WERI-Rb-1 (cell line): ENCODE data around the gene EXOC3L1.

ENCODE experiments used
- DNase-seq: peaks from one replicate; pipeline ENCODE4 v3.0.0-alpha.2; 2020
- H3K27ac ChIP-seq: fragments of 250-450 bp; sonication (Bioruptor Pico); 2 replicates; pipeline ENCODE4 v1.5.1; 2020; ENCODE audit warnings: mild to moderate bottlenecking, moderate library complexity
- H3K27me3 ChIP-seq: fragments of 250-450 bp; sonication (Bioruptor Pico); 2 replicates; pipeline ENCODE4 v1.5.1; 2021; ENCODE audit warnings: mild to moderate bottlenecking, low read depth, moderate library complexity; ENCODE audit not compliant: insufficient read depth, severe bottlenecking
- H3K36me3 ChIP-seq: fragments of 250-450 bp; sonication (Bioruptor Pico); 2 replicates; pipeline ENCODE4 v1.5.1; 2020; ENCODE audit warnings: mild to moderate bottlenecking, moderate library complexity
- H3K4me3 ChIP-seq: 2 replicates; pipeline ENCODE4 v1.5.1; 2011; ENCODE audit warnings: low read depth, mild to moderate bottlenecking, control low read depth, low read length
- H3K9me3 ChIP-seq: fragments of 250-450 bp; sonication (Bioruptor Pico); 2 replicates; pipeline ENCODE4 v1.5.1; 2021; ENCODE audit warnings: mild to moderate bottlenecking, moderate library complexity; ENCODE audit not compliant: severe bottlenecking
- CTCF ChIP-seq: IDR thresholded peaks from 2 replicates; pipeline ENCODE4 v1.5.1; 2011; ENCODE audit warnings: low read depth, mild to moderate bottlenecking, control low read depth, inconsistent platforms, low read length

The EXOC3L1 gene

GRCh38 chr16:67187175-67187890 is 2.6 kb downstream of the EXOC3L1 start:
- Histone ChIP-seq H3K9me3 (no peaks in the 10 kb centered on the region), H3K36me3 (peaks cover 7% of the 10 kb centered on the region), H3K4me3 (no peak overlapping the region), H3K27ac (no peak overlapping the region), H3K27me3 (no peaks in the 10 kb centered on the region)
- no peak for DNase-seq
- TF ChIP-seq CTCF: no peak

DNA sequence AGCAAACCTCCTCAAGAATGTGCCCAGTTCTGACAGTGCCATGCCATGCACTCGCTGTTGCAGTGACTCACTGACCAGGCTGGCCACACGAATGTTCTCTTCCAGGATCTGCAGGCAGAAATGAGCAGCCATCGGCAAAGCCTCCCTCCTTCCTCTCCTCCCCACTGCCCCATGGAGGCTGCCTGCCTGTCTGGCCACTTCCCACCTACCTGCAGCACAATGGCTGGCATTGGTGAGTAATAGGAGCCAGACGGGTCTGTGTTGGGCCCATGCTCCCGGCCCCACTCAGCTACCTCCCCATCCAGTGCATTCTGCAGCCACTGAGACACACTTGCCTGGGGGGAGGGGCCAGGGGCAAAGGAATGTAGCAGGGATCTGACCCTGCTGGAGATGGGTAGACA is 3.4 kb downstream of the EXOC3L1 start:
- H3K36me3 ChIP-seq: peaks cover 6% of the 10 kb centered on the region
- no peak overlapping the region for H3K4me3 ChIP-seq
- no peak for DNase-seq
- H3K27me3 ChIP-seq: no peaks in the 10 kb centered on the region
- H3K27ac ChIP-seq: no peak overlapping the region
- no peak for TF ChIP-seq CTCF
- no peaks in the 10 kb centered on the region for H3K9me3 ChIP-seq

DNA sequence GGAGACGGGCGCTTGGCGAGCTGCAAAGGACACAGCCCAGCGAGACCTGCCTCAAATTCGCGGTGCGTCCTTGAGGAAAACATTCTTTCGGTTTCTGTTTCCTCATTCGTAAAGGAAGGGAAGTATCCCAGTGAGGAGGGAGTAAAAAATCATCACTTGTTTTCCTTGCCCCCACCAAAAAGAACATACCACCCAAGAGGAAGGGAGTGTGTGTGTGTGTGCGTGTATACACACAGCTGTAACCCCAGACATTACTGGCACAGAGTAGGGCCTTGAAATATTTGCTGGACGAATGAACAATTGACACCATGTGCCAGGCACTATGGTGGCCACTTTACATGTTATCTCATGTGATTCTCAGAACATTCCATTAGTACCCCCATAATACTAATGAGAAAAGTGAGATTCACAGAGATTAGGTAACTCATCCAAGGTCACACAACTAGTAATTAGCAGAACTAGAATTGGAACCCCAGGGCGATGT is 4.2 kb downstream of the EXOC3L1 start:
- no peak overlapping the region for H3K27ac ChIP-seq
- H3K4me3 ChIP-seq: no peak overlapping the region
- H3K9me3 ChIP-seq: no peaks in the 10 kb centered on the region

GRCh38 chr16:67184995-67185650 is 4.8 kb downstream of the EXOC3L1 start:
- Histone ChIP-seq H3K27ac (peak overlapping the region; percentile 98), H3K4me3 (peak overlapping the region; percentile 54; the same call in 1 of the 2 replicates), H3K36me3 (peaks cover 11% of the 10 kb centered on the region), H3K9me3 (no peaks in the 10 kb centered on the region), H3K27me3 (no peaks in the 10 kb centered on the region)
- TF ChIP-seq CTCF: peak; percentile 83
- DNase-seq: peak; percentile 87

More for the DNA sequence above, 4.2 kb downstream of the EXOC3L1 start:
- no peak for DNase-seq
- no peak for TF ChIP-seq CTCF
- no peaks in the 10 kb centered on the region for H3K27me3 ChIP-seq
- H3K36me3 ChIP-seq: peaks cover 6% of the 10 kb centered on the region

GRCh38 chr16:67184453-67184994 is 5.4 kb downstream of the EXOC3L1 start:
- peak; percentile 52 for DNase-seq
- peaks cover 17% of the 10 kb centered on the region for H3K36me3 ChIP-seq
- no peaks in the 10 kb centered on the region for H3K9me3 ChIP-seq
- no peaks in the 10 kb centered on the region for H3K27me3 ChIP-seq
- peak overlapping the region; percentile 54 for H3K4me3 ChIP-seq
- TF ChIP-seq CTCF: no peak
- peak overlapping the region; percentile 98 for H3K27ac ChIP-seq
